Ishikawa (cell line): ENCODE results near the gene MUC2.

ENCODE experiments used
- CEBPB ChIP-seq: IDR thresholded peaks from 2 replicates; pipeline ENCODE4 v1.6.1; 2012
- CREB1 ChIP-seq: IDR thresholded peaks from 2 replicates; pipeline ENCODE4 v1.6.1; 2012; ENCODE audit warnings: low read depth
- EGR1 ChIP-seq: IDR thresholded peaks from 2 replicates; pipeline ENCODE4 v1.6.1; 2012
- EP300 ChIP-seq: IDR thresholded peaks from 2 replicates; pipeline ENCODE4 v1.6.1; 2012; ENCODE audit warnings: borderline replicate concordance
- FOXM1 ChIP-seq: IDR thresholded peaks from 2 replicates; pipeline ENCODE4 v1.6.1; 2012; ENCODE audit warnings: low read depth, borderline replicate concordance
- MAX ChIP-seq: IDR thresholded peaks from 2 replicates; pipeline ENCODE4 v1.6.1; 2012
- NFIC ChIP-seq: IDR thresholded peaks from 2 replicates; pipeline ENCODE4 v1.6.1; 2012
- REST ChIP-seq: IDR thresholded peaks from 2 replicates; pipeline ENCODE4 v1.6.1; 2012; ENCODE audit warnings: low read depth, mild to moderate bottlenecking
- TAF1 ChIP-seq: IDR thresholded peaks from 2 replicates; pipeline ENCODE4 v1.6.1; 2012; ENCODE audit warnings: low read depth, mild to moderate bottlenecking
- TCF12 ChIP-seq: IDR thresholded peaks from 2 replicates; pipeline ENCODE4 v1.6.1; 2012; ENCODE audit warnings: low read depth
- TEAD4 ChIP-seq: IDR thresholded peaks from 2 replicates; pipeline ENCODE4 v1.6.1; 2012
- USF1 ChIP-seq: IDR thresholded peaks from 2 replicates; pipeline ENCODE4 v1.6.1; 2012
- YY1 ChIP-seq: IDR thresholded peaks from 2 replicates; pipeline ENCODE4 v1.6.1; 2012; ENCODE audit warnings: low read depth

- TF ChIP-seq USF1 (no peak), TAF1 (no peak), REST (no peak), FOXM1 (no peak), CREB1 (no peak), EGR1 (no peak), YY1 (no peak), EP300 (no peak), CEBPB (no peak), NFIC (no peak), MAX (no peak), TCF12 (no peak), TEAD4 (no peak)
These were observed 44.6 kb upstream of the MUC2 start for GRCh38 chr11:1030086-1030485.
